ENCODE data around the gene CASR.

CASR gene

DNA sequence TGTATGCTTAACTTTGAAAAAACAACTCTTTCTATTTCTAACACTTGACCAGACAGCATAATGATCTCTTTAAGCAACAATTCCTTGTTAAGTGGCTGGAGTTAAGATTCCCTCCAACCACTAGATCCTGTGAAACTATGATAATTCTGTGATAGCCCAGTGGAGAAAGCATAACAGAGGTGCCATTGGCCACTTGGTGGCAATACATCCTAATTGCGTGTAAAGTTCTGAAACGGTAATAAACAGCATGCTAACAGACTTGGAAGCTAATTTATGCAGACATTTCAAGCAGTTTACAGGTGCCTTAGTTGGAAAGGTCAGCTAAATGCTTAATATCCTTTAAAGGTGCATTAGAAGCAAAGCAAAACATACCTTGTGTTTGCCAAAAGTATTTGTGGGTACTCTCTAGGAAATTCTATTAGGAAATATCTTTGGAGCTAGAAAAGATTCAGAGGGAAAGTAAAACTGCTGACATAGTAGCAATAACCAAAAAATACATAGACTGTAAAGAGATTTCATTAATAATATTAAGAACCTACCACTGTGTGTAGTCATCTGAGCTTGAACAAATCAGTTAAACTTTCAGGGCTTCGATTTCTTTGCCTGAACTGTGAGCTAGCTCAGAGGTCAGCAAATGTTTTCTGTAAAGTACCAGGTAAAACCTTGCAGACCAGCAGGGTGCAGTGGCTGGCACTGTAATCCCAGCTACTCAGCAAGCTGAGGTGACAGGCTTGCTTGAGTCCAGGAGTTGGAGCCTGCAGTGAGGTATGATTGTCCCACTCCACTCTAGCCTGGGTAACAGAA, 122.6 kb downstream of the CASR start:
- no peaks in the 10 kb centered on the region for H3K9me3 Mint-ChIP-seq
- no peaks in the 10 kb centered on the region for H3K36me3 Mint-ChIP-seq (ENCODE audit: low read depth)
- TF ChIP-seq CTCF (IDR thresholded peaks at IDR 0.05), result no peak
- peak; percentile 4 for DNase-seq
- H3K4me1 Mint-ChIP-seq, result no peaks in the 10 kb centered on the region
- H3K27ac Mint-ChIP-seq, result no peak overlapping the region
- peaks cover 5% of the 10 kb centered on the region for H3K27me3 Mint-ChIP-seq (ENCODE audit: low read depth, poor library complexity)
- H3K4me3 Mint-ChIP-seq, result no peak overlapping the region

DNA sequence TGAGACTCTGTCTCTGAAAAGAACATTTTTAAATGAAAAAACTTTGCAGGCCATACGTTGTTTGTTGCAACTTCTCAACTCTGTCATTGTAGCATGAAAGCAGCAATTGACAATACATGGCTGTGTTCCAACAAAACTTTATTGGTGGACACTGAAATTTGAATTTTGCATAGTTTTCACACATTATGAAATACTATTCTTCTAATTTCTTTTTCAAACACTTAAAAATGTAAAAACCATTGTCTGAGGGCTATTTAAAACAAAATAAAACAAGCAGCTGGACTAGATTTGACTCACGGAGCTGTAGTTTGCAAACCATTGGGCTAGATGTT, 123.1 kb downstream of the CASR start:
- peaks cover 7% of the 10 kb centered on the region for H3K27me3 Mint-ChIP-seq (ENCODE audit: low read depth, poor library complexity)
- no peaks in the 10 kb centered on the region for H3K4me1 Mint-ChIP-seq
- no peak for DNase-seq
- no peak overlapping the region for H3K4me3 Mint-ChIP-seq
- no peaks in the 10 kb centered on the region for H3K36me3 Mint-ChIP-seq (ENCODE audit: low read depth)
- H3K27ac Mint-ChIP-seq, result no peak overlapping the region
- H3K9me3 Mint-ChIP-seq, result no peaks in the 10 kb centered on the region
- no peak for TF ChIP-seq CTCF (IDR thresholded peaks at IDR 0.05)

DNA sequence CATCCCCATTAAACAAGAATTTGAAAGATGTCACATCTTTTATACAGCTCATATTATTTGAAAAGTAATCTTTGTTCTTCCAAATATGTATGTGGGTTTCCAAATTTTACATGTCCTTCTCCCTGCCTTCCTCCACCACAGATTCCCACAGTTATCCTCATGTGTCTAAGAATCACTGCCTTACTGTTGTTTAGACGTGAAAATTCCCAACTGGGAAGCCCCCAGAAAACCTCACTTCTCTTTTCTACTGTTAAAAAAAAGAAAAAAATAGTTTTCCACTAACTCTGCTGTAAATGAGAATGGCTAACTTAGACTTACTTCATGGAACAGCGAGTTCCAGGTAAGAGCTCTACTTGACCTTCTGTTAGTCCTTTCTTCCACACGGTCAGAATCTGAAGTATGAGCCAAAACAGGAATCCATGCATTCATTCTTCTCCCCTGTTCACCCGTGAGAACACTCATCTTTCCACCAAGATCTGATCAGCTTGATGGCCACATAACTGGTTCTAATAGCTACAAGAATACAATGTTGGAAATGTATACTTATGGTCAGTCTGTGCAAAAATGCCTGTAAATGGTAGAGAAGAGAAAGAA, 123.7 kb downstream of the CASR start:
- Mint-ChIP-seq H3K36me3 (ENCODE audit: low read depth) (no peaks in the 10 kb centered on the region), H3K27me3 (ENCODE audit: low read depth, poor library complexity) (peaks cover 12% of the 10 kb centered on the region), H3K4me3 (no peak overlapping the region), H3K9me3 (no peaks in the 10 kb centered on the region), H3K4me1 (no peaks in the 10 kb centered on the region), H3K27ac (no peak overlapping the region)
- TF ChIP-seq CTCF (IDR thresholded peaks at IDR 0.05), result no peak
- no peak for DNase-seq

- H3K4me3 Mint-ChIP-seq, result no peak overlapping the region
- TF ChIP-seq CTCF (IDR thresholded peaks at IDR 0.05), result no peak
- no peaks in the 10 kb centered on the region for H3K9me3 Mint-ChIP-seq
- peaks cover 12% of the 10 kb centered on the region for H3K27me3 Mint-ChIP-seq (ENCODE audit: low read depth, poor library complexity)
- no peak overlapping the region for H3K27ac Mint-ChIP-seq
- H3K36me3 Mint-ChIP-seq (ENCODE audit: low read depth), result no peaks in the 10 kb centered on the region
- H3K4me1 Mint-ChIP-seq, result no peaks in the 10 kb centered on the region
- DNase-seq, result no peak
These were observed 124.5 kb downstream of the CASR start for GRCh38 chr3:122307976-122308375.

DNA sequence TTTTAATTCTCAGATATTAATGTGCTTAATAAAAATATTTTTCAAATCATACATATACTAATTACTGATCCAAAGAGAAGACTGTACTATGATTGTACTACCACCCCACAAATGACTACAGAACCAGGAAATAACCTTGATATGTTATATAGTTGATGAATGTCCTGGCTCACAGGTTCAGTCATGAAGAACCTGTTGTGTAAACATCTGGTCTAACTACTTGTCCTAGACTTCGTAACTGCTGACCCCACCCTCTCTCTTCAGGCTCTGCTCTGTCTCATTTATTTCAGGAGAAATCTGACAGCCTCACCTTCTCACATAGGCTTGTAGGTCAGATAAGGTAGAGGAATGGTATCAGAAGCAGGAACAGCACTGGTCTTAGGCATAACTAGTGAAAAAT, 126.9 kb downstream of the CASR start:
- no peak for TF ChIP-seq CTCF (IDR thresholded peaks at IDR 0.05)
- Mint-ChIP-seq H3K4me3 (no peak overlapping the region), H3K36me3 (ENCODE audit: low read depth) (no peaks in the 10 kb centered on the region), H3K4me1 (no peaks in the 10 kb centered on the region), H3K27ac (no peak overlapping the region), H3K27me3 (ENCODE audit: low read depth, poor library complexity) (peaks cover 12% of the 10 kb centered on the region), H3K9me3 (no peaks in the 10 kb centered on the region)
- DNase-seq, result no peak

GRCh38 chr3:122312826-122313225, 129.4 kb downstream of the CASR start:
- Mint-ChIP-seq H3K4me1 (no peaks in the 10 kb centered on the region), H3K36me3 (ENCODE audit: low read depth) (no peaks in the 10 kb centered on the region), H3K9me3 (no peaks in the 10 kb centered on the region), H3K27ac (no peak overlapping the region), H3K27me3 (ENCODE audit: low read depth, poor library complexity) (peaks cover 19% of the 10 kb centered on the region), H3K4me3 (no peak overlapping the region)
- DNase-seq, result no peak
- TF ChIP-seq CTCF (IDR thresholded peaks at IDR 0.05), result no peak

Measured in nephron progenitor cell (in vitro differentiated cells).